NCI-H1092 (cell line): ENCODE results near the gene HEXIM2.
A peak's percentile ranks its signal among the peaks of the same experiment; 100 is the strongest.

ENCODE experiments used
- DNase-seq: peaks from one replicate; lab custom pipeline; 2025; lab: John Stamatoyannopoulos, UW

HEXIM2 gene

GRCh38 chr17:45128331-45128730 is 33.3 kb upstream of the HEXIM2 start:
- no peak for DNase-seq

- no peak for DNase-seq
Observed at GRCh38 chr17:45128989-45129388, 32.7 kb upstream of the HEXIM2 start.

GRCh38 chr17:45129426-45129939 is 32.2 kb upstream of the HEXIM2 start:
- DNase-seq: no peak

GRCh38 chr17:45129940-45130680 is 31.6 kb upstream of the HEXIM2 start:
- no peak for DNase-seq

- DNase-seq: no peak
Observed at GRCh38 chr17:45130681-45131615, 30.7 kb upstream of the HEXIM2 start.

GRCh38 chr17:45131616-45132319 is 29.9 kb upstream of the HEXIM2 start:
- DNase-seq: peak; percentile 34

- no peak for DNase-seq
Observed at GRCh38 chr17:45132320-45132571, 29.4 kb upstream of the HEXIM2 start, which contains the start of gene PLCD3. Gene PLCD3 (minus strand): TSS chr17:45132515. CDS start chr17:45132410, 105 bp downstream.

- peak; percentile 57 for DNase-seq
Observed at GRCh38 chr17:45132572-45133463, 28.9 kb upstream of the HEXIM2 start.

- DNase-seq: peak; percentile 90
Observed at GRCh38 chr17:45135192-45135977, 26.3 kb upstream of the HEXIM2 start, which contains the start of gene ACBD4. Gene ACBD4 (plus strand): TSS chr17:45135687. CDS start chr17:45136145, 458 bp downstream.

- no peak for DNase-seq
Observed at GRCh38 chr17:45135978-45136791, 25.5 kb upstream of the HEXIM2 start.

- DNase-seq: no peak
Observed at GRCh38 chr17:45136846-45137560, 24.7 kb upstream of the HEXIM2 start.

- no peak for DNase-seq
Observed at GRCh38 chr17:45137561-45138305, 23.9 kb upstream of the HEXIM2 start.

- DNase-seq: no peak
Observed at GRCh38 chr17:45138911-45139532, 22.7 kb upstream of the HEXIM2 start.

- no peak for DNase-seq
Observed at GRCh38 chr17:45139533-45139920, 22.1 kb upstream of the HEXIM2 start.

- no peak for DNase-seq
Observed at GRCh38 chr17:45143094-45143670, 18.5 kb upstream of the HEXIM2 start.

- no peak for DNase-seq
Observed at GRCh38 chr17:45143767-45144198, 17.9 kb upstream of the HEXIM2 start.
